Naive thymus-derived CD8-positive, alpha-beta T cell (primary cell): ENCODE data around the gene ARSH. TPM values are rescaled to one million over a fixed set of nuclear protein-coding genes. Genes with fewer than 3 reads are reported as not detected.
"Not testable (repeated sequence)": the region's sequence is repeated elsewhere in the genome, so short reads cannot be mapped to it uniquely, and the experiment has no call there.

Source experiments
- ATAC-seq, 2 donors: fragments of 150-1000 bp; cut with Tn5 transposase in 1 of 2; sonication (Bioruptor Pico), chemical (Tn5 transposase) in 1 of 2; 1 replicate in 1 of 2; 2 replicates in 1 of 2; pipeline ENCODE4 v1.10.0; 2021; ENCODE audit warnings: mild to moderate bottlenecking in 2 of 2, moderate library complexity in 2 of 2
- POLR2A ChIA-PET: fragments of 350-600 bp; sonication (Branson Sonifier 250); formaldehyde crosslinking; loops from one replicate; lab custom pipeline; 2021; ENCODE audit warnings: antibody characterized with exemption; lab: Charles Lee
- DNase-seq, 10 donors: peaks; one replicate each; pipeline versions ENCODE4 v3.0.0 to v3.0.0-alpha.2; 2020 to 2022
- H3K27ac Mint-ChIP-seq, 10 donors: one replicate each; pipeline ENCODE4 v1.8.0; 2020 to 2022; ENCODE audit warnings: mild to moderate bottlenecking in 10 of 10, mixed read lengths in 10 of 10, moderate library complexity in 4 of 10, inconsistent platforms in 1 of 10
- H3K27me3 Mint-ChIP-seq, 5 donors: one replicate each; pipeline ENCODE4 v1.8.0; 2021 to 2022; ENCODE audit warnings: mixed read lengths in 5 of 5
- H3K36me3 Mint-ChIP-seq, 3 donors: one replicate each; pipeline ENCODE4 v1.8.0; 2020 to 2022; ENCODE audit warnings: mixed read lengths in 3 of 3, mild to moderate bottlenecking in 2 of 3, inconsistent platforms in 1 of 3
- H3K4me1 Mint-ChIP-seq, 4 donors: one replicate each; pipeline ENCODE4 v1.8.0; 2021 to 2022; ENCODE audit warnings: mixed read lengths in 4 of 4
- H3K4me3 Mint-ChIP-seq, 10 donors: one replicate each; pipeline ENCODE4 v1.8.0; 2020 to 2022; ENCODE audit warnings: mild to moderate bottlenecking in 10 of 10, mixed read lengths in 10 of 10, moderate library complexity in 6 of 10, inconsistent platforms in 1 of 10
- H3K9me3 Mint-ChIP-seq, 9 donors: one replicate each; pipeline ENCODE4 v1.8.0; 2020 to 2022; ENCODE audit warnings: mixed read lengths in 9 of 9, mild to moderate bottlenecking in 3 of 9, inconsistent platforms in 1 of 9, moderate library complexity in 1 of 9
- polyA plus RNA-seq, 3 donors: library from polyadenylated mRNA; unstranded; fragments of 300-500 nt; fragmentation: Illumina TruSeq; gene quantifications; one replicate each; pipeline ENCODE4 v1.2.3, GENCODE V29; 2021
- total RNA-seq, 8 experiments: library from RNA in 2 of 8; stranded (reverse) in 2 of 8; gene quantifications; one replicate each; pipeline ENCODE4 v1.2.3 and lab custom pipeline; 2021 to 2026

The ARSH gene
- total and polyA plus RNA-seq, 5 experiments from 2014 or later, result not detected

DNA sequence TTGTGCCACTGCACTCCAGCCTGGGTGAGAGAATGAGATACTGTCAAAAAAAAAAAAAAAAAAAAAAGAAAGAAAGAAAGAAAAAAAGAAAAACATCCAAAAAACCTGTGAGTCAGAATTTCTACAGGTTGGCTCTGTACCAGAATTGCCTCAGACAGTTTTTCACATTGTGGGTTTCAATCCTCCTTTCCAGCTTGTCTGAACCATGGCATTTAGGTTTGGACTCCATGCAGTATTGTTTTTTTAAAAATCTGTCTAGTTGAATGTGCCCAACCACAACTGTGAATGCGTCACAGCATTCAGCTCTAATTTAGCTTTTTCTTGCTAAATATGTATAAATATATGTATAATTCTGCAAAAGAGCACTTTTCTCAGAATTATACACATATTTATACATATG lies 31.4 kb upstream of the ARSH start:
- POLR2A ChIA-PET, result no interaction called here
- peaks cover 0 to 13% (median 0%) of the 10 kb centered on the region in 9 donors for H3K9me3 Mint-ChIP-seq
- no peaks in the 10 kb centered on the region for H3K4me1 Mint-ChIP-seq
- ATAC-seq (no peak), DNase-seq (no peak)
- no peak overlapping the region for H3K27ac Mint-ChIP-seq
- peaks cover 0 to under 1% (median 0%) of the 10 kb centered on the region in 3 donors for H3K36me3 Mint-ChIP-seq
- H3K4me3 Mint-ChIP-seq, result no peak overlapping the region
- peaks cover 0 to 4% (median 1%) of the 10 kb centered on the region in 5 donors for H3K27me3 Mint-ChIP-seq

- POLR2A ChIA-PET, H3K27ac Mint-ChIP-seq, DNase-seq, ATAC-seq, H3K4me1 Mint-ChIP-seq, H3K36me3 Mint-ChIP-seq, H3K27me3 Mint-ChIP-seq, H3K4me3 Mint-ChIP-seq: not testable (repeated sequence)
- H3K9me3 Mint-ChIP-seq, result peaks cover 0 to 14% (median 0%) of the 10 kb centered on the region in 9 donors
Measured at GRCh38 chrX:2978639-2979038, 27.7 kb upstream of the ARSH start.

- Mint-ChIP-seq H3K27ac (no peak overlapping the region), H3K27me3 (peaks cover 0 to 9% (median 3%) of the 10 kb centered on the region in 5 donors), H3K36me3 (peaks cover 0 to 7% (median 0%) of the 10 kb centered on the region in 3 donors), H3K4me1 (no peaks in the 10 kb centered on the region), H3K9me3 (peaks cover 0 to 14% (median 0%) of the 10 kb centered on the region in 9 donors), H3K4me3 (no peak overlapping the region)
- ATAC-seq (no peak), DNase-seq (no peak)
- POLR2A ChIA-PET, result no interaction called here
Measured at GRCh38 chrX:2984342-2984741, 22.0 kb upstream of the ARSH start.

- Mint-ChIP-seq H3K4me1 (no peaks in the 10 kb centered on the region), H3K9me3 (peaks cover 0 to 4% (median 0%) of the 10 kb centered on the region in 9 donors), H3K36me3 (no peaks in the 10 kb centered on the region), H3K27ac (no peak overlapping the region), H3K27me3 (peaks cover 0 to 6% (median 2%) of the 10 kb centered on the region in 5 donors), H3K4me3 (no peak overlapping the region)
- DNase-seq, result no peak
- POLR2A ChIA-PET, result no interaction called here
- no peak for ATAC-seq
Measured at GRCh38 chrX:2989565-2989964, 16.8 kb upstream of the ARSH start.

- Mint-ChIP-seq H3K4me1 (no peaks in the 10 kb centered on the region), H3K4me3 (no peak overlapping the region), H3K27me3 (peaks cover 0 to 3% (median 0%) of the 10 kb centered on the region in 5 donors), H3K9me3 (peaks cover 0 to 42% (median 10%) of the 10 kb centered on the region in 9 donors), H3K27ac (no peak overlapping the region), H3K36me3 (peaks cover 0 to 17% (median 0%) of the 10 kb centered on the region in 3 donors)
- no peak for ATAC-seq
- DNase-seq, result no peak
- POLR2A ChIA-PET, result no interaction called here
Measured at GRCh38 chrX:3010532-3010931, 4.2 kb downstream of the ARSH start.

- H3K27me3 Mint-ChIP-seq, result peaks cover 0 to 2% (median 0%) of the 10 kb centered on the region in 5 donors
- no peak for DNase-seq
- no peak overlapping the region for H3K27ac Mint-ChIP-seq
- ATAC-seq, result no peak
- H3K4me3 Mint-ChIP-seq, result no peak overlapping the region
- H3K9me3 Mint-ChIP-seq, result peaks cover 0 to 35% (median 7%) of the 10 kb centered on the region in 9 donors
- H3K36me3 Mint-ChIP-seq, result peaks cover 0 to 6% (median 0%) of the 10 kb centered on the region in 3 donors
- no peaks in the 10 kb centered on the region for H3K4me1 Mint-ChIP-seq
- POLR2A ChIA-PET, result no interaction called here
Measured at GRCh38 chrX:3017492-3017891, 11.1 kb downstream of the ARSH start.

- H3K36me3 Mint-ChIP-seq, result no peaks in the 10 kb centered on the region
- DNase-seq (no peak), ATAC-seq (no peak)
- peaks cover 0 to 1% (median 0%) of the 10 kb centered on the region in 9 donors for H3K9me3 Mint-ChIP-seq
- POLR2A ChIA-PET, result no interaction called here
- H3K27me3 Mint-ChIP-seq, result peaks cover 0 to 7% (median 4%) of the 10 kb centered on the region in 5 donors
- no peak overlapping the region for H3K27ac Mint-ChIP-seq
- H3K4me1 Mint-ChIP-seq, result peaks cover 0 to 3% (median 0%) of the 10 kb centered on the region in 4 donors
- H3K4me3 Mint-ChIP-seq, result no peak overlapping the region
Measured at GRCh38 chrX:3024176-3024575, 17.8 kb downstream of the ARSH start.

GRCh38 chrX:3026074-3026815 lies 19.9 kb downstream of the ARSH start:
- POLR2A ChIA-PET, result no interaction called here
- Mint-ChIP-seq H3K4me3 (peak overlapping the region in 1 of 10 donors; percentile 12), H3K4me1 (peaks cover 0 to 3% (median 0%) of the 10 kb centered on the region in 4 donors), H3K27ac (no peak overlapping the region), H3K36me3 (no peaks in the 10 kb centered on the region), H3K9me3 (peaks cover 0 to 1% (median 0%) of the 10 kb centered on the region in 9 donors), H3K27me3 (peaks cover 1 to 22% (median 8%) of the 10 kb centered on the region in 5 donors)
- DNase-seq (no peak), ATAC-seq (no peak)

- DNase-seq (no peak), ATAC-seq (no peak)
- Mint-ChIP-seq H3K4me3 (no peak overlapping the region), H3K4me1 (peaks cover 0 to 3% (median 0%) of the 10 kb centered on the region in 4 donors), H3K27ac (no peak overlapping the region), H3K9me3 (peaks cover 0 to 1% (median 0%) of the 10 kb centered on the region in 9 donors), H3K27me3 (peaks cover 1 to 22% (median 8%) of the 10 kb centered on the region in 5 donors), H3K36me3 (no peaks in the 10 kb centered on the region)
- POLR2A ChIA-PET, result no interaction called here
Measured at GRCh38 chrX:3029129-3029528, 22.8 kb downstream of the ARSH start.

- peaks cover 0 to 2% (median 0%) of the 10 kb centered on the region in 9 donors for H3K9me3 Mint-ChIP-seq
- no peaks in the 10 kb centered on the region for H3K36me3 Mint-ChIP-seq
Measured at GRCh38 chrX:3037218-3037617, 30.9 kb downstream of the ARSH start.

GRCh38 chrX:3044196-3044595 lies 37.9 kb downstream of the ARSH start:
- ATAC-seq, result no peak
- Mint-ChIP-seq H3K4me1 (peaks cover 2 to 6% (median 5%) of the 10 kb centered on the region in 4 donors), H3K4me3 (peak overlapping the region in 1 of 10 donors; percentile 31), H3K9me3 (no peaks in the 10 kb centered on the region), H3K36me3 (no peaks in the 10 kb centered on the region), H3K27ac (no peak overlapping the region), H3K27me3 (peaks cover 0 to 2% (median 0%) of the 10 kb centered on the region in 5 donors)
- POLR2A ChIA-PET, result no interaction called here
- no peak for DNase-seq

More at GRCh38 chrX:3037218-3037617, 30.9 kb downstream of the ARSH start:
- peaks cover 0 to 2% (median 0%) of the 10 kb centered on the region in 5 donors for H3K27me3 Mint-ChIP-seq
- H3K4me1 Mint-ChIP-seq, result no peaks in the 10 kb centered on the region
- no peak for DNase-seq
- ATAC-seq, result no peak
- no peak overlapping the region for H3K4me3 Mint-ChIP-seq
- no peak overlapping the region for H3K27ac Mint-ChIP-seq
- POLR2A ChIA-PET, result no interaction called here

DNA sequence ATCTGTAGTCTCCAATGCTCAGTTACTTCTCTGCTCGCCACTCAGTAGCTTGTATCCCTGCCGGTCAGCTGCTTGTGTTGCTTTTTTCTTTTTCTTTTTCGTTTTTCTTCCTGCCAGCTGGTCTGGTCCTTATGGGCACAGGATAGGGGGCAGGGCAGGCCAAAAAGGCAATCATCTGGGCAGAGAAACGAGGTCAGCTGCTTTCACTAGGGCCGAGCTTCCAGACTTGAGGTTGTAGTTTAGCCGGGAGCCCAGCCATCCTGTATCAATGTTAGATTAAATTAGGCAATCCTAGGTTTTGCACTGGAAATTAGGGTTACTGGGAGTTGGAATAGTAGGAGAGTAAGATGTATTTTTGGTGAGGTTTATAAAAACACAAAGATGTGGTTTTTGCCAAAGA lies 38.3 kb downstream of the ARSH start:
- peak overlapping the region in 1 of 10 donors; percentile 31 for H3K4me3 Mint-ChIP-seq
- H3K27ac Mint-ChIP-seq, result no peak overlapping the region
- peaks cover 2 to 6% (median 5%) of the 10 kb centered on the region in 4 donors for H3K4me1 Mint-ChIP-seq
- H3K36me3 Mint-ChIP-seq, result no peaks in the 10 kb centered on the region
- DNase-seq (no peak), ATAC-seq (no peak)
- POLR2A ChIA-PET, result no interaction called here
- H3K27me3 Mint-ChIP-seq, result peaks cover 0 to 2% (median 0%) of the 10 kb centered on the region in 5 donors
- no peaks in the 10 kb centered on the region for H3K9me3 Mint-ChIP-seq
